VCaP (cell line): ENCODE results near the gene KRR1.

Source experiments
- H3K27ac ChIP-seq: fragments of 450-650 bp; 2 replicates; pipeline ENCODE4 v1.5.1; 2017
- CTCF ChIP-seq: fragments of 450-650 bp; conservative IDR thresholded peaks from 2 replicates; pipeline ENCODE4 v1.5.1; 2017; ENCODE audit warnings: mild to moderate bottlenecking, moderate library complexity

KRR1 gene

GRCh38 chr12:75539889-75540288, 28.5 kb upstream of the KRR1 start:
- no peak overlapping the region for H3K27ac ChIP-seq
- TF ChIP-seq CTCF = no peak

DNA sequence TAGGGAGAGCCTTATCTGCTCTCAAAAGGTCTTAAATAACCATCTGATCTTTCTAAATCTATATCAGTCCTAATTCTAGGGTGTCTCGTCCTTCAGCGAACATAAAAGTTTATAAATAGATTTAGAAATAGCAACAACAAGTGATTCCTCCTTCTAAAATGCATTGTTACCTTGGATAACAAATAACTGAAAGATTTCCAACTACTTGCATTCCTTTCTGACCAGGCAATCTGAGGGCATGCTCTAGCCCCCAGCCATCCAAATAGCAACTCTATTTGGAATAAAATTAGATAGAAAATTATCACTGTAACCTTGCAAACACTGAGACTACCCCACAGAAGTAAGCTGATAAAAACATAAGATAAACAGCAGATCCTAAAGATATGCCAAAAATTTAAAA, 21.8 kb upstream of the KRR1 start:
- no peak for TF ChIP-seq CTCF
- no peak overlapping the region for H3K27ac ChIP-seq

GRCh38 chr12:75529826-75530225, 18.4 kb upstream of the KRR1 start:
- no peak for TF ChIP-seq CTCF

DNA sequence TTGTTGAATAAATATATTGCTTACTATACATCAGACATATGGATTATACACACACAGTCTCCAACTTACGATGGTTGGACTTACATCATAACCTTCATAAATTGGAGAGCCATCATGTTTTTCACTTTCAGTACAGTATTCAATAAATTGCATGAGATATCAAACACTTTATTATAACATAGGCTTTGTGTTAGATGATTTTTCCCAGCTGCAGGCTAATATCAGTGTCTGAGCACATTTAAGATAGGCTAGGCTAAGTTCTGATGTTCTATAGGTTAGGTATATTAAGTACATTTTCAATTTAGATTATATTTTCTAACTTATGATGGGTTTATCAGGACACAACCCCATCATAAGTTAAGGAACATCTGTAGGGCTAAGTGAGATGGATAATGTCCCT, 17.9 kb upstream of the KRR1 start:
- TF ChIP-seq CTCF = no peak
- no peak overlapping the region for H3K27ac ChIP-seq

More at GRCh38 chr12:75529826-75530225, 18.4 kb upstream of the KRR1 start:
- H3K27ac ChIP-seq = no peak overlapping the region

- no peak overlapping the region for H3K27ac ChIP-seq
Observed at GRCh38 chr12:75528692-75529091, 17.3 kb upstream of the KRR1 start.

GRCh38 chr12:75528272-75528671, 16.9 kb upstream of the KRR1 start:
- no peak overlapping the region for H3K27ac ChIP-seq
- TF ChIP-seq CTCF = no peak

More at GRCh38 chr12:75528692-75529091, 17.3 kb upstream of the KRR1 start:
- no peak for TF ChIP-seq CTCF

GRCh38 chr12:75526655-75527511, 15.5 kb upstream of the KRR1 start:
- TF ChIP-seq CTCF = peak; percentile 82
- no peak overlapping the region for H3K27ac ChIP-seq
